ENCODE measurements around the gene SELENOO. TPM values are rescaled to one million over a fixed set of nuclear protein-coding genes. Genes with fewer than 3 reads are reported as not detected.

The SELENOO gene
- total RNA-seq, 1 experiment from 2014 or later: 41.3 TPM

DNA sequence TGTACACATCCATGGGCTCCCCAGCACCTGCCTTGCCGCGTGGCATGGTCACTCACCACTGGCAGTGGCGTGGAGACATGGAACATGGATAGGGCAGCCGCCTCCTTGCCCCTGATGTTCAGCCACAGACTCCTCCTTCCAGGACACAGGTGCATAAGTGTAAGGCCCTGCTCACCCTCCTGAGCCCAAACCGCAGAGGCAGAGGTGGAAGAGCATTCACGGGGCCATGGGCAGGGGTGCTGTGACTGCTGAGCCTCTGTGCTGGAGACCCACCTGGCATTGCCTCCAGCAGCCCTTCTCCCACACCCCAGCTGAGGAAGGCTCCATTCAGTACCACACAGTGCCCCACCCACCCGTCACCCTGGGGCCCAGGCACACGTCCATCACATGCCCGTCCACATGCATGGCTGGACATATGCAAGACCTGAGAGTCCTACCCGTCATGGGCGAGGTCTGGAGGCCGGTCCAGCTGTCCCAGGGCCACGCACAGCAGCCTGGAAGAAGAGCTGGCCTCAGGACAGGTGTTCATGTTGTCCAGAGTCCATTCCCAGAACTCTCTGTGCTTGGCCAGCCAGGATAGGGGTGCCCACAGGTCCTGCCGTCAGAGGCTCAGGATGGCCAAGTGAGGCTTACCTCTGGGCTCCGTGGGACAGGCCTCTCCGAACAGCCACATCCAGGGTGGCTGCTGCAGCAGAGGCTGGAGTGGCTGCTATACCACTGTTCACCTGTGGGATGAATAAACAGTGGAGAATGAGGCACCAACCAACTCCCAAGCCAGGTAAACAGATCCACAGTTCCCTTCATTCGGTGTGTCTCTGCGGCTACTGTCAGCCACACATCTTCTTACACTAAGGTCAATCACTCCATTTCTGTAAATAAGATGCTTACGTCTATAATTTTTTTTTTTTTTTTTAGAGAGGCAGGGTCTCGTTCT is 45.7 kb downstream of the SELENOO start:
- no peaks in the 10 kb centered on the region for H3K27me3 ChIP-seq (replicated peaks; ENCODE audit: insufficient read depth, low read depth, low read length, poor library complexity)
- peak overlapping the region; percentile 98 for H3K4me3 ChIP-seq (ENCODE audit: low read depth, low read length, poor library complexity, severe bottlenecking)
- ChIA-PET POLR2A (ENCODE audit: low non-redundant PET) (no interaction called here), CTCF (interaction anchor here (0.6 kb wide), 1 partner anchor 390 kb away, joined by 4 read pairs; no protein-coding TSS in a partner anchor)
- peaks cover 19% of the 10 kb centered on the region for H3K36me3 ChIP-seq (ENCODE audit: insufficient read depth, low read length, poor library complexity, severe bottlenecking)
- no TSS peak for BruUV-seq (replicated peaks)
- no peak for TF ChIP-seq EZH2 (IDR thresholded peaks at IDR 0.05; ENCODE audit: borderline replicate concordance, low read depth, low read length, poor library complexity, severe bottlenecking)
- TF ChIP-seq CTCF (conservative IDR thresholded peaks at IDR 0.05; ENCODE audit: low read depth, low read length): no peak
- no peak overlapping the region for H3K27ac ChIP-seq (ENCODE audit: low read depth, low read length, poor library complexity, severe bottlenecking)
- intact Hi-C loops (cut with micrococcal nuclease; ENCODE audit: unreplicated experiment): no loop called here
- H3K9me3 ChIP-seq (ENCODE audit: low read depth, low read length, poor library complexity, severe bottlenecking): no peaks in the 10 kb centered on the region
- DNase-seq (ENCODE audit: low spot score): no peak
- peaks cover 5% of the 10 kb centered on the region for H3K4me1 ChIP-seq (ENCODE audit: insufficient read depth, low read length, poor library complexity, severe bottlenecking)

- POLR2A ChIA-PET (ENCODE audit: low non-redundant PET): no interaction called here
- CTCF ChIA-PET: interaction anchor here (0.6 kb wide), 1 partner anchor 292 kb away, joined by 6 read pairs; no protein-coding TSS in a partner anchor
- peak; percentile 76 for DNase-seq (ENCODE audit: low spot score)
Observed at GRCh38 chr22:50247748-50248147, 46.9 kb downstream of the SELENOO start.

More at GRCh38 chr22:50247748-50248147, 46.9 kb downstream of the SELENOO start:
- no peak overlapping the region for H3K4me3 ChIP-seq (ENCODE audit: low read depth, low read length, poor library complexity, severe bottlenecking)
- H3K9me3 ChIP-seq (ENCODE audit: low read depth, low read length, poor library complexity, severe bottlenecking): no peaks in the 10 kb centered on the region
- intact Hi-C loops (cut with micrococcal nuclease; ENCODE audit: unreplicated experiment): no loop called here
- peak overlapping the region; percentile 5 for H3K27ac ChIP-seq (ENCODE audit: low read depth, low read length, poor library complexity, severe bottlenecking)
- no peaks in the 10 kb centered on the region for H3K27me3 ChIP-seq (replicated peaks; ENCODE audit: insufficient read depth, low read depth, low read length, poor library complexity)
- peaks cover 19% of the 10 kb centered on the region for H3K36me3 ChIP-seq (ENCODE audit: insufficient read depth, low read length, poor library complexity, severe bottlenecking)
- H3K4me1 ChIP-seq (ENCODE audit: insufficient read depth, low read length, poor library complexity, severe bottlenecking): peaks cover 7% of the 10 kb centered on the region
- TF ChIP-seq EZH2 (IDR thresholded peaks at IDR 0.05; ENCODE audit: borderline replicate concordance, low read depth, low read length, poor library complexity, severe bottlenecking) (no peak), CTCF (conservative IDR thresholded peaks at IDR 0.05; ENCODE audit: low read depth, low read length) (no peak)
- BruUV-seq (replicated peaks): no TSS peak

Data from A673 (cell line).